Measurements from ENCODE around the gene CNNM1.

GRCh38 chr10:99360934-99361333 lies 31.8 kb downstream of the CNNM1 start:
- no peak for TF ChIP-seq CTCF (IDR thresholded peaks at IDR 0.05)
- no peak for TF ChIP-seq POLR2A (IDR thresholded peaks at IDR 0.05)
